Measurements from ENCODE around the gene PWWP2B.

DNA sequence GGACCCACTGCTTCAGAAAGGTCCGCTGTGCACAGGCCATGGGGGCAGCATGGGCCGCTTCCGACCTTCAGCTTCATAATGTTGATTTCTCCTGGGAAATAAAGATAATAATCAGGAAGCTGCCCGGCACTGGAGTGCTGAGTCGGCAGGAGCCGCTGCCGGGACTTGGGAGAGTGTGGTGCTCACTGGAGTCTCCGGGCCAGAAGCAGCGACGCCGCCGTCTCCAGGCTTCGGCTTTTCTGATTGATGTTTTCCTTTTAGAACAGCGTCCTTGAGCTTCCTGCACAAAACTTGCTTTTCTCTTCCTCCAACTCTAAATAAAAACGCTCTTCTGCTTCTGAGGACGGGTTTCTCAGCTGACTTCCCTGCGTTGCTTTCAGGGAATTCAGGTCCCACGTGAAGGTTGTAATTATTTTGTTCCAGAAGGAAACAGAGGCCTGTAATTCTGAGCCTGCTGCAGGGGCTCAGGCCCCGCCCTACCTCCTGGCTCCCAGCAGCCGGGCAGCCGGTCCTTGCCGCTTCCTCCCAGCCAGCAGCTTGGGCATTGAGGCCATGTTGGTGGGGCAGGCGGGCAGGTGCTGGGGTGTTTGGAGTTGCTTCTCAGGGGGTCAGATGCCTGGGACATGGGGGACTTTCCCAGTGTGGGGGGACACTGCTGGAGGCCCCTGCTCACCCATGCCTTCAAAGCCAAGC, 14.7 kb downstream of the PWWP2B start:
- TF ChIP-seq, protein P1, sequence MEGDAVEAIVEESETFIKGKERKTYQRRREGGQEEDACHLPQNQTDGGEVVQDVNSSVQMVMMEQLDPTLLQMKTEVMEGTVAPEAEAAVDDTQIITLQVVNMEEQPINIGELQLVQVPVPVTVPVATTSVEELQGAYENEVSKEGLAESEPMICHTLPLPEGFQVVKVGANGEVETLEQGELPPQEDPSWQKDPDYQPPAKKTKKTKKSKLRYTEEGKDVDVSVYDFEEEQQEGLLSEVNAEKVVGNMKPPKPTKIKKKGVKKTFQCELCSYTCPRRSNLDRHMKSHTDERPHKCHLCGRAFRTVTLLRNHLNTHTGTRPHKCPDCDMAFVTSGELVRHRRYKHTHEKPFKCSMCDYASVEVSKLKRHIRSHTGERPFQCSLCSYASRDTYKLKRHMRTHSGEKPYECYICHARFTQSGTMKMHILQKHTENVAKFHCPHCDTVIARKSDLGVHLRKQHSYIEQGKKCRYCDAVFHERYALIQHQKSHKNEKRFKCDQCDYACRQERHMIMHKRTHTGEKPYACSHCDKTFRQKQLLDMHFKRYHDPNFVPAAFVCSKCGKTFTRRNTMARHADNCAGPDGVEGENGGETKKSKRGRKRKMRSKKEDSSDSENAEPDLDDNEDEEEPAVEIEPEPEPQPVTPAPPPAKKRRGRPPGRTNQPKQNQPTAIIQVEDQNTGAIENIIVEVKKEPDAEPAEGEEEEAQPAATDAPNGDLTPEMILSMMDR (IDR thresholded peaks at IDR 0.05) = no peak
- TF ChIP-seq POLR2A (IDR thresholded peaks at IDR 0.05) = no peak
